Measurements from ENCODE around the gene FCER1G.
A peak's percentile ranks its signal among the peaks of the same experiment; 100 is the strongest.

Gene FCER1G

GRCh38 chr1:161215076-161215475 is at the start of gene FCER1G:
Gene FCER1G, plus strand, starts transcription at chr1:161215295. Its CDS starts 27 bp downstream, at chr1:161215322.
- no peak for DNase-seq (ENCODE audit: low read depth)

DNA sequence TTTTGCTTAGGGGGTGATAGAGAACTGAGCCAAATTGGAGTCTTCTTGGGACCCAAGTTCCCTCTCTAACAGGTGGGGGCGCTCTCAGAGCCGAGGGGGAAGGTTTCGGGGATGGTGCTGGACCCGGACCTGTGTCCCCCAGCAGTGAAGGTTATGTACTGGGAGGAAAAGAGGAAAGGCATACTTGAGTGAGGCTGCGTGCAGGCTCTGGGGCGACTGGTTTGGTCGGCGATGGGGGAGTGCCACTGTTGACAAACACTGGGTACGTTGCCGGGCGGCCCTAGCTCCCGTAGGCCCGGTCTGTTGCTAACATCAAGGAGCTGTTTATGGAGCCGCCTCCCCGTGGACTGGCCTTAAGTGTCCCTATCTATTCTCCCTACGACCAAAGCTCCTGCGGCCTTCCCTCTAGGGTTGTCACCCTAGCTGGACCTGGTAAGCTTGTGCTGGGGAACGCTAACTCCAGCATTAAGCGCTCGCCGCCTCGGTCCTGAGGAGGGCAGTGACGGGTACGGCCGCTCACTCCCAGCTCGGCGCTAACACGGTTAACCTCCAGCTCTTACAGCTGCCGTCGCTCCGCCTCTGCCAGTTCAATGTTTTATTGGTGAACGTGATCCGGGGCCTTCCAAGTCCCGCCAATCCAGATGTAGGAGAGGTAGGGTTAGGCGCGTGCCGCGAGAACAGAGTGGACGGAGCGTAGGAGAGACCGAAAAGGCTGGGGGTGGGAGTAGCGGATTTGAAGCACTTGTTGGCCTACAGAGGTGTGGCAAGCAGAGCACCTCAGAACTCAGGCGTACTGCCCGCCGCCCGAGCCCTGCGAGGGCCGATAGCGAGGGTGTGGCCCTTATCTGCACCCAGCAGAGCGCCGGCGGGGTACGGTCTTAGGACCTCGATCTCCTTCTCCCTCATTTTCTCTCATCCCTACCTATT is 49.1 kb upstream of the FCER1G start, which contains the start of gene PPOX:
TSS of gene PPOX (plus strand) at position 685 of the 927 bp plus-strand sequence. CDS start 422 bp downstream, outside the sequence.
- DNase-seq (ENCODE audit: low read depth): peak; percentile 85

- no peak for DNase-seq (ENCODE audit: low read depth)
These were observed 48.2 kb upstream of the FCER1G start for GRCh38 chr1:161166669-161167548.

- DNase-seq (ENCODE audit: low read depth): no peak
These were observed 46.2 kb upstream of the FCER1G start for GRCh38 chr1:161168906-161169305.

DNA sequence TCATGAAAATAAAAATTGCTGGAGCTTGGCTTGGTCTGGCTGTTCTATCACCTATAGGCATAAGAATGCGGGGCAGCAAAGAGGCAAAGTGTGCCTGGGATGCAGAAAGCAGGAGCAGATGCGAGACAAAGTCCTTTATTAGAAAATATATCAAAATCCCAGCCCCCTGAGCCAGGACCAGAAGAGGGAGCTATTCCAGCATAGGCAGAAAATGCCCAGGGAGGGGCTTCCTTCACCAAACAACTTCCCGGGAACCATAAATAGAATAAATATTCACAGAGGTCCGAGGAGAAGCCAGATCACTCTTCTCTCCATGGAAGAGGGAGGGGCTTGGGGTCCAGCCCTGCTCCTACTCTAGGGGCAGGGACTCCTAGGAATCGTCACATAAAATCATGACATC is 43.9 kb upstream of the FCER1G start:
- no peak for DNase-seq (ENCODE audit: low read depth)

DNA sequence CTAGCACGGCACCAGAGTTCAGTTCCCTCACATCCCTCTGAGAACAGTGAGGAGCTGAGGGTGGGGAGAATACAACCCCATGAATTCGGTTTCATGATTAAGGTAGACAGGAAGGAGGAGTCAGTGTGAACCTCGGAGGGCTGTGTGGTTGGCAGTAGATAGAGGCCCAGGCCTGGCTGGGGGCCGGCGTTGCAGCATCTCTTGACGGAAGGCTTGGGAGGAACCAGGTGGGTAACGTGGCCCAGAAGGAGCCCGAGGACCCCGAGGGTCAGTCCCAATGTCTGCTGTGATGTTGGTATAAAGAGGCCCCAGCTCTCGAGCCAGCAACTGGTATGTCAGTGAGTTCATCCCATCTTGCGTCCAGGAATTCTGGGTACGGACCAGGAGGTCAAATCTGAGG is 43.4 kb upstream of the FCER1G start:
- no peak for DNase-seq (ENCODE audit: low read depth)

DNA sequence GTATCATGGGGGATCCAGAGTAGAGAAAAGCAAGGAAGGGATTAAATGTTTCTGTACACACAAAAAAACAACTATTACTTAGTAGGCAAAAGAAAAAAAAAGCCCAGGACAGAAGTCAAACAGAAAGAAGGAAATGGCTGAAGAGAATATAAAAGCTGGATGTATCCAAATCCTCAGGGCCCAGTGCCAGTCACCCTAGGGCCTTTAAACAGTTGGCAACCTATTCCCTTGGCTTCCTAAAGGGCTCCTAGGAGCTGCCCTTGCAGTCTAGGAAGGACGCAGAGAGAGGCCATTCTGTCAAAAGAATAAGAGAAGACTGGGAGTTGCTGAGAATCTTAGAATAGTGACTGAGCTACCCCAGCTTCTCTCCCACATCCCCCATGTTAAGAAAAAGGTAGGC is 42.7 kb upstream of the FCER1G start:
- no peak for DNase-seq (ENCODE audit: low read depth)

- no peak for DNase-seq (ENCODE audit: low read depth)
These were observed 42.2 kb upstream of the FCER1G start for GRCh38 chr1:161172776-161173376.

GRCh38 chr1:161173711-161174110 is 41.4 kb upstream of the FCER1G start:
- DNase-seq (ENCODE audit: low read depth): no peak

DNA sequence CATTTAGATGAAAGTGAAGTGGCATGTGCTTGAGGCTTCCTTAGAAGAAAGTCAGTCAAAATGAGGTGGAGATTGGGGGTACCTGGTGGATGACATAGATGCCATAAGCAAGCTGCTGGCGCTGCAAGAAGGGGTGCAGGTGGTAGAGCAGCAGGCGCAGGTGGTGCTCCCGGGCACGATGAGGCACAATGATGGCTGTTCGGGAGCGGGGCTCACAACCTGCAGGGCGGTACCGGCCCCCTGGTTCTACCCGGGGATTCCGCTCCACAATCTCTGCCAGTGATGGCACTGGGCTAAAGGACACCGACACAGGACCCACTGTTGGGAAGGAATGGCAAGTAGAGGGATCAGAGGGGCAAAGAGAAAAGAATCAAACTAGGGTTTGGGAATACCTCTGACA is 40.2 kb upstream of the FCER1G start:
- no peak for DNase-seq (ENCODE audit: low read depth)

DNA sequence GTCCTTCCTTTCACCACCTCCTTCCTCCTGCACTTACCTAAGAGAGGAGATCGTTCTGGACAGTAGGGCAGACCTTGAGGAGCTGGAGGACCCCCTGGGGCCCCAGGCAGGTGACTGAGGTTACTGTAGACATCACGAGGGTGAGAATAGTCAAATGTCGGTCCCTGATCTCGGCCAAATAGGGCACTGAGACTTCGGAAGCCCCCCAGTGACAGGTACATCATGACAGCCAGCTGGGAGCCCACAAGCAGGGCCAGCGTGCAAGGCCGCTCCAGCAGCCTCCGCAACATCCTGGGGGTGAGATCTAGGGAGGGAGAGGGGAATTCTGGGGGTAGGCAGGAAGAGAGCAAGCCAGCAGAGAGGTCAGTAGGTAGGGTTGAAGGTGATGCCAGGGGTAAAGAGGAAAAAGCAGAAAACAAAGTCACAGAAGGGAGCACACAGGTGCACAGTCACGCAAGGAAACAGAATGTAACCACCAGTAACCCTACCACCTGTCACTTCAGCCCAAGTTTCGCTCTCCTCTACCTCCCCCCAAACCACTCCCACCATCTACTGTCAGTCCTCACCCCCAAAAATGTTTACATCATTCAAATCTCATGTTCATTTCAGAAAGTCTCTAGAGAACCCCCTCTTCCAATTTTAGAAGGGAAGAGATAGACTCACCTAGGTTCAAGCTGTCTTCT is 39.2 kb upstream of the FCER1G start:
- DNase-seq (ENCODE audit: low read depth): no peak

GRCh38 chr1:161176468-161177111 is 38.5 kb upstream of the FCER1G start:
- no peak for DNase-seq (ENCODE audit: low read depth)

- DNase-seq (ENCODE audit: low read depth): peak; percentile 88
These were observed 37.8 kb upstream of the FCER1G start, which contains the start of gene B4GALT3 for GRCh38 chr1:161177112-161177935. Gene B4GALT3, minus strand, starts transcription at chr1:161177507. Its CDS starts 1,447 bp downstream, at chr1:161176060.

GRCh38 chr1:161177936-161178244 is 37.2 kb upstream of the FCER1G start:
- no peak for DNase-seq (ENCODE audit: low read depth)

- DNase-seq (ENCODE audit: low read depth): no peak
These were observed 35.4 kb upstream of the FCER1G start for GRCh38 chr1:161179698-161180097.

DNA sequence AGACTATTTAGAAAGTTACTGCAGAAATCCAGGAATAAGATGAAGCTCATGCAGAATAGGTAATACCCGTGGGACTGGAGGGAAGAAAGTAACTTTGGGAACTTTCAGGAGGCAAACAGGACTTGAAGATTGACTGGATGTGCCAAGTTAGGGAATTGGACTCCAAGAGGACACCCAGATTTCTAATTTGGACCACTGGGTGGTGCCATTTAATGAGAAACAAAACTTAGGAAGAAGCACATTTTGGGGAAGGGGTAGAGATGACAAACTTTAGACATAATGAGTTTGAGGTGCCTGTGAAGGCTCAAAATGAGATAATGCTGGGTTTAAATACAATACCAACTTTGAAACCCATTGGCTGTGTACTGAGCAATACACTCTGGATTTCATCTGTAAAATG is 34.5 kb upstream of the FCER1G start:
- DNase-seq (ENCODE audit: low read depth): no peak

- no peak for DNase-seq (ENCODE audit: low read depth)
These were observed 32.9 kb upstream of the FCER1G start for GRCh38 chr1:161182214-161182613.

DNA sequence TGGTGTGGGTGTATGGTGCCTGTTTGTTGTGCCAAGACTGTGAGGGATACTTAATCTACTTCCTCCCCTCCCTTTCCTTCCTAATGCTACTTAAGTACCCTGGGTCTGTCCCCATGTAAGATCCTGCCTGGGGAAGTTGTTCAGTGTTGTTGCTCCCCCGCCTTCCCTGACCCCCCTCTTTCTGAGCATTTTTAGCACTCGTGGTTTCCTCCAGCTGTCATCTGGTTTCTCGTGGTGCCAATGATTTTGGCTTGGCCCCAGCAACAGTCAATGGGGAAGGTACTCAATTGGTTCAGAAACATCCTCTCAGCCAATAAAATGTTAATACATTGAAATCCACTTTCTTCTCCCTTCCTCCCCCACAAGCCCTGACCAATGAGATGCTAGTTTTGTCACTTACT is 29.8 kb upstream of the FCER1G start:
- DNase-seq (ENCODE audit: low read depth): peak; percentile 56

DNA sequence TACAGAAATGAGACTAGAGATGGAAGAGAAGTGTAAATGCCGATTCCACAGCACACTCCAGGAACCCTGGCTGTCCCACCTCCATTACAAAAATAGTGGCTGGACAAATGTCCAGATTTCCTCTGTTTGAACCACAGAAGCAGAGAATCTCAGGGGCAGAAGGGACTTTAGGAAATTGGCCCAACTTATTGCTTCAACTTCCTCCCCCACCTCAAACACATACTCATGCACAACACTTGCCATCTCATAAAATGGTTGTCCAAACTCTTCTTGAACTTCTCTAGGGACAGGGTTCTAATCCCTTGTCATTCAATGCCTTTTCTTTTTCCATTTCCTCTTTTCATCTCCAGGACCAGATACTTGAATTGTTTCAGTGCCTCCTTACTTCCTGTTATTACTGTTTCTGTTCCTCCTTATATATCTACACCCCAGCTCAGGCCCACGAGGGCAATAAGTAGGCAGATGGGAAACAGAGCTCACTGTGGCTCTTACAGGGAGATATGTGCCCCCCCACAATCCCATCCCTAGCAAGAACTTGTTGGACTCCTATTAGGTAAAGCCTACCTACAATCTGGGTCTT is 29.3 kb upstream of the FCER1G start:
- no peak for DNase-seq (ENCODE audit: low read depth)

GRCh38 chr1:161187311-161187710 is 27.8 kb upstream of the FCER1G start:
- no peak for DNase-seq (ENCODE audit: low read depth)

All from stimulated activated CD8-positive, alpha-beta memory T cell treated with anti-CD3 and anti-CD28 coated beads, Interleukin-12 subunit alpha, Interleukin-12 subunit beta, amount 100 ng/mL, for 1 hour (primary cell).